Activated naive CD8-positive, alpha-beta T cell treated with anti-CD3 and anti-CD28 coated beads for 36 hours (primary cell): ENCODE data around the gene FGFRL1. TPM values are rescaled to one million over a fixed set of nuclear protein-coding genes. Genes with fewer than 3 reads are reported as not detected.
A peak's percentile ranks its signal among the peaks of the same experiment; 100 is the strongest.
"Not testable (repeated sequence)": the region's sequence is repeated elsewhere in the genome, so short reads cannot be mapped to it uniquely, and the experiment has no call there.

Experiments used
- DNase-seq: peaks from one replicate; pipeline ENCODE4 v3.0.0; 2021
- H3K27ac Mint-ChIP-seq: one replicate; pipeline ENCODE4 v1.8.0; 2022; ENCODE audit warnings: mild to moderate bottlenecking, moderate library complexity, mixed read lengths
- H3K27me3 Mint-ChIP-seq: one replicate; pipeline ENCODE4 v1.8.0; 2022; ENCODE audit warnings: mild to moderate bottlenecking, mixed read lengths
- H3K36me3 Mint-ChIP-seq: one replicate; pipeline ENCODE4 v1.8.0; 2021; ENCODE audit warnings: mild to moderate bottlenecking, mixed read lengths
- H3K4me1 Mint-ChIP-seq: one replicate; pipeline ENCODE4 v1.8.0; 2021; ENCODE audit warnings: mixed read lengths
- H3K4me3 Mint-ChIP-seq: one replicate; pipeline ENCODE4 v1.8.0; 2022; ENCODE audit warnings: mild to moderate bottlenecking, moderate library complexity, mixed read lengths
- H3K9me3 Mint-ChIP-seq: one replicate; pipeline ENCODE4 v1.8.0; 2022; ENCODE audit warnings: mixed read lengths
- total RNA-seq, 2 experiments: library from RNA; stranded (reverse); gene quantifications; one replicate each; pipeline ENCODE4 v1.2.3, GENCODE V29; 2021

FGFRL1 gene
- total RNA-seq, 2 experiments from 2014 or later, result 17.0 to 17.2 TPM

DNA sequence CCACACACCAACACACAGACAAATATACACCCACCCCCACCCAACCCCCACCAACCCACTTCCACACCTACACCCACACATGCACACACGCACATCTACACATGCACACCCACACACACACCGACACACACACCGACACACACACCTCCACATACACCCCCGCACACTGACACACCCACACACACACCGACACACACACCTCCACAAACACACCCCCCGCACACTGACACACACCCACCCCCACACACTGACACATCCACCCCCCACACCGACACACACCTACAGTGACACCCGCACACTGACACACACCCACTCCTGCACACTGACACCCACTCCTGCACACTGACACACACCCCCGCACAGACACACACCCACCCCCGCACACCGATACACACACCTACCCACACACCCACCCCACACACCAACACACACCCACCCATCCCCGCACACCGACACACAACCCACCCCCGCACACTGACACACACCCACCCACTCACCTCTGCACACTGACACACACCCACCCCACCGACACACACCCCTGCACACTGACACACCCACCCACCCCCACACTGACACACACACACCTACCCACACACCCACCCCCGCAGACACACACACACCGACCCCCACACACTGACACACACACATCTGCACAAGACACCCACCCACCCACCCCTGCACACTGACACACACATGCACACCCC, 31.1 kb downstream of the FGFRL1 start:
- no peak overlapping the region for H3K4me3 Mint-ChIP-seq
- no peak for DNase-seq

DNA sequence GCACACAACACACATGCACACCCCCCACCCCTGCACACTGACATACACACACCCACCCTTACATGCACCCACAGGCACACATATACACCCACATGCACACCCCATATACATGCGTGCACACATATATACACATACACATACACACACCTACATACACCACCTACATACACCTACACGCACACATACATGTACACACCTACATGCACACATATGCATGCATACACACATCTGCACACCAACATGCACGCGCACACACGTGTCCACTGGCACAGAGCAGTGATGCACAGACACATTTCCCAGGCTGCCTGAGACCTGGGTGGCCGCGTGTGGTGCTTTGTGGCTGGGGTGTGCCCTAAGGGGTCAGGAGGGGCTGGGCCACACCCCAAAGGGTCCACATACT, 31.7 kb downstream of the FGFRL1 start:
- Mint-ChIP-seq H3K4me1 (no peaks in the 10 kb centered on the region), H3K9me3 (no peaks in the 10 kb centered on the region), H3K27ac (no peak overlapping the region), H3K36me3 (no peaks in the 10 kb centered on the region), H3K27me3 (peaks cover 30% of the 10 kb centered on the region), H3K4me3 (no peak overlapping the region)
- no peak for DNase-seq

More for the DNA sequence above, 31.1 kb downstream of the FGFRL1 start:
- Mint-ChIP-seq H3K27ac (no peak overlapping the region), H3K4me1 (no peaks in the 10 kb centered on the region), H3K27me3 (peaks cover 24% of the 10 kb centered on the region), H3K36me3 (no peaks in the 10 kb centered on the region), H3K9me3 (no peaks in the 10 kb centered on the region)

DNA sequence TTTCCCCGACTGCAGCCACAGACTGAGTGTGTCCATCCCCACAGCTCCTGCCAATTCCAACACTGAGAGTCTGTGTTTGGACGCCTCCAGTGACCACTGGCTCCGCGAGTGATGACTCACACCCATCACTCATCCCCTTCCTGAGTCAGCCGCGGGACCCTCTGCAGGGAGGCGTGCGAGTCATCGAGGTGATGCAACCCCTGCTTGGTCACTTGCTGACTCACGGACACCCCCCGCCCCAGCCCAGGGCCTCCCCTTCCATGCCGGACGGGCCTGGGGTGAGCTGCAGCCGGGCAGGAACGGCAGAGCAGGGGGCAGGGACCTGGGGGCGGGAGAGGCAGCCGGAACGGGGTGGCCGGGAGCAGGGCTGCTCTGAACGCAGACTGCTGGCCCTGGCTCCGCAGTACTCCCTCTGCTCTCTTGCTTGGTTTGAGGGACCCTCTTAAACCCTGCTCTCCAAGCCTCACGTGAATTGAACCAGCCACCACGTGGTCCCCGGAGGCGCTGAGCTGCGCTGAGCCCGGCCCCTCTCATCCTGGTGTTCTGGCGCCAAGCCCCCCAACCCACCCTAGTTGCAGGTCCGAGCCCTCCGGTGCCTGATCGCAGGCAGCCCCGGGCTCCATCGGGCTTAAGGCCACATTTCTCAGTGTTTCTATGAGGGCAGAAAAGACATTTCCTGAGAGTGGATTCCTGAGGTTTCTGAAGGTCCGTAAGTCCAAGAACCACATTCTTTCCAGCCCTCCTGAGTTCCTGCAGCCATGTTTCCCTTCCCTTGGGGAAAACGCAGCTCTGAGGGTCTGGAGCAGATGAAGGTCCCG, 32.4 kb downstream of the FGFRL1 start:
- Mint-ChIP-seq H3K4me3 (no peak overlapping the region), H3K27ac (no peak overlapping the region), H3K27me3 (peaks cover 34% of the 10 kb centered on the region), H3K9me3 (no peaks in the 10 kb centered on the region), H3K36me3 (no peaks in the 10 kb centered on the region), H3K4me1 (peaks cover 2% of the 10 kb centered on the region)
- DNase-seq, result peak; percentile 54

DNA sequence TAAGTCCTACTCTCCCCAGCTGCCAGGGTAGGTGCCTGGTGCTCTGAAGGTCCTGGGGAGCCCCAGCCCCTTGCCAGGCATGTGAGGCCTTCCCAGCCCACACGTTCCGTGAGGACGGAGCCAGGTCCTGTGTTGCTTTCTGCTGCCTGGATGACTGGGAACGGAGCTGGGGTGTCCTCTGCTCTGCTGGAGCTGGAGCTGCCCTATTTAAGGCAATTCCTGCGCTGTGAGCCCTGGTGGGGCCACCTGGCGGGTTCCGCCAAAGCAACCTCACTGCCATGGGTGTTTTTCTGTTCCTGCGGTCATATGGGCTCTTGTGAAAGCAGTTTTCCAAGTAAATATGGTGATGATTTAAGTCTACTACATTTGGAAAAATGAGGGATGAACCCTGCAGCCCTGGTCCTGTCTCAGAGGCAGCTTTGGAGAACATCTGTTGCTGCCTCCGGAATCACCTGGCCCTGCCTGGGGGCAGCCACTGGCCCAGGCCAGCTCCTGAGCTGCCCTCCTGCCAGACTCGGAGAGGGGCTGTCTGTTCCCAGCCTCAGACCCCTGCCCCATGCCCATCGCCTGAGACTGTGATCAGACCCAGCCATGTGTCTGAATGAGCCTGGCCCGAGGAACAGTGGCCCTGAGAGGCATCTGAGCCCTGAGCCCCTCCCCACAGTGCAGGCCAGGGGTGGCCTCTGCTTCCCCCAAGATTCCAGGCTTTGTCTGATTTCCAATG, 33.2 kb downstream of the FGFRL1 start:
- DNase-seq, result no peak
- Mint-ChIP-seq H3K9me3 (no peaks in the 10 kb centered on the region), H3K27me3 (peaks cover 39% of the 10 kb centered on the region), H3K36me3 (no peaks in the 10 kb centered on the region), H3K27ac (no peak overlapping the region), H3K4me3 (no peak overlapping the region), H3K4me1 (peaks cover 2% of the 10 kb centered on the region)

DNA sequence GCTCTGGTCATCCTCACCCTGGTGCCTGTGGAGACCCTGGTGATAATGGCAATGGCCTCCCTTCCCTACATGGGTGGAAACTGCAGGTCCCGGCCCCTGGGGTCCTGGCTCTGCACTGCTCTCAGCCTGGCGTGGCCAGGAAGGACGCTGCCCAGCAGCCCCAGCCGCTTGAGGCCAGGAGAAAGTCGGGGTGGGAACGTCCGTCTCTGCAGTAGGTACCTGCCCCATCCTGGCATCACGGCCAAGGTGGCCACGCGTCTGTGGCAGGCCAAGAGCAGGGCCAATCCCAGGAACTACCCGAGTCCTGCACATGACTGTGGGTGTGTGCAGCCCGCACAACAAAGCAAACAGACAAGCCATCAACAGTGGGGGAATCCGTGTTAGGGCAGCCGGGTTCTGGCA, 33.8 kb downstream of the FGFRL1 start:
- H3K4me1 Mint-ChIP-seq, result peaks cover 2% of the 10 kb centered on the region
- peaks cover 39% of the 10 kb centered on the region for H3K27me3 Mint-ChIP-seq
- no peak overlapping the region for H3K27ac Mint-ChIP-seq
- no peaks in the 10 kb centered on the region for H3K9me3 Mint-ChIP-seq
- DNase-seq, result no peak
- no peaks in the 10 kb centered on the region for H3K36me3 Mint-ChIP-seq
- H3K4me3 Mint-ChIP-seq, result no peak overlapping the region

DNA sequence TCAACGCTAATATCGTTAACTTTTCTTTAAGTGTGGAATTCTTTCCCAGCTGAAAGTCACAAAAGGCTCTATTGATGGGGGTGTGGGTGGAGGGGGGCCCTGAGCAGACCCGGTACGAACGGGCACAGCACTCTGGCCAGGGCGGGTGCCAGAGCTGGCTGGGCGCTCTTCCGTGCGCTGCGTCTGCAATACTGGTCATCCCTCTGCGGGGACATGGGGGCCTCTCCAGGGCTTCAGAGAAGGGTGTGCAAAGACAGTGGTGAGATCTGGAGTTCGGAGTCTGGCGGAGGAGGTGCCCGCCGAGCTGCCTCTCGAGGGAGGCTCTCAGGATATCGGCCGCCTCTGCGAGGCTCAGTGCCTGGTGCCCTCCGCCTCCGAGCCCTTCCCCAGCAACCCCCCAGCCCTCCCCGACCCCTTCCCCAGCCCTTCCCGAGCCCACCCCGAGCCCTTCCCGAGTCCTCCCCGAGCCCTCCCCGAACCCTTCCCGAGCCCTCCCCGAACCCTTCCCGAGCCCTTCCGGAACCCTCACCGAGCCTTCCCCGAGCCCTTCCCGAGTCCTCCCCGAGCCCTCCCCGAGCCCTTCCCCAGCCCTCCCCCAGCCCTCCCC, 34.3 kb downstream of the FGFRL1 start:
- H3K4me1 Mint-ChIP-seq, result peaks cover 2% of the 10 kb centered on the region
- H3K4me3 Mint-ChIP-seq, result no peak overlapping the region

DNA sequence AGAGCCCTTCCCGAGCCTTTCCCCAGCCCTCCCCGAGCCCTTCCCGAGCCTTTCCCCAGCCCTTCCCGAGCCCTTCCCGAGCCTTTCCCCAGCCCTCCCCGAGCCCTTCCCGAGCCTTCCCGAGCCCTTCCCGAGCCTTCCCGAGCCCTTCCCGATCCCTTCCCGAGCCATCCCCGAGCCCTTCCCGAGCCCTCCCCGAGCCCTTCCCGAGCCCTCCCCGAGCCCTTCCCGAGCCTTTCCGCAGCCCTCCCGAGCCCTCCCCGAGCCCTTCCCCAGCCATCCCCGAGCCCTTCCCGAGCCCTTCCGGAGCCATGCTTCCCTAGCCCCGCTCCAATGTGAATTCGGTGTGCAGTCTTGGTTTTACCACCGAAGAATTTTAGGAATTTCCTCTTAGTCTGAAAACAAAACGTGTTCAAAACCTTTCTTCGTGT, 35.2 kb downstream of the FGFRL1 start:
- not testable (repeated sequence) for H3K36me3 Mint-ChIP-seq, DNase-seq, H3K4me3 Mint-ChIP-seq, H3K4me1 Mint-ChIP-seq, H3K9me3 Mint-ChIP-seq
- Mint-ChIP-seq H3K27ac (peak overlapping the region; percentile 66), H3K27me3 (peaks cover 39% of the 10 kb centered on the region)

More for the DNA sequence above, 34.3 kb downstream of the FGFRL1 start:
- peaks cover 39% of the 10 kb centered on the region for H3K27me3 Mint-ChIP-seq
- no peak for DNase-seq
- no peaks in the 10 kb centered on the region for H3K9me3 Mint-ChIP-seq
- H3K27ac Mint-ChIP-seq, result no peak overlapping the region
- no peaks in the 10 kb centered on the region for H3K36me3 Mint-ChIP-seq

DNA sequence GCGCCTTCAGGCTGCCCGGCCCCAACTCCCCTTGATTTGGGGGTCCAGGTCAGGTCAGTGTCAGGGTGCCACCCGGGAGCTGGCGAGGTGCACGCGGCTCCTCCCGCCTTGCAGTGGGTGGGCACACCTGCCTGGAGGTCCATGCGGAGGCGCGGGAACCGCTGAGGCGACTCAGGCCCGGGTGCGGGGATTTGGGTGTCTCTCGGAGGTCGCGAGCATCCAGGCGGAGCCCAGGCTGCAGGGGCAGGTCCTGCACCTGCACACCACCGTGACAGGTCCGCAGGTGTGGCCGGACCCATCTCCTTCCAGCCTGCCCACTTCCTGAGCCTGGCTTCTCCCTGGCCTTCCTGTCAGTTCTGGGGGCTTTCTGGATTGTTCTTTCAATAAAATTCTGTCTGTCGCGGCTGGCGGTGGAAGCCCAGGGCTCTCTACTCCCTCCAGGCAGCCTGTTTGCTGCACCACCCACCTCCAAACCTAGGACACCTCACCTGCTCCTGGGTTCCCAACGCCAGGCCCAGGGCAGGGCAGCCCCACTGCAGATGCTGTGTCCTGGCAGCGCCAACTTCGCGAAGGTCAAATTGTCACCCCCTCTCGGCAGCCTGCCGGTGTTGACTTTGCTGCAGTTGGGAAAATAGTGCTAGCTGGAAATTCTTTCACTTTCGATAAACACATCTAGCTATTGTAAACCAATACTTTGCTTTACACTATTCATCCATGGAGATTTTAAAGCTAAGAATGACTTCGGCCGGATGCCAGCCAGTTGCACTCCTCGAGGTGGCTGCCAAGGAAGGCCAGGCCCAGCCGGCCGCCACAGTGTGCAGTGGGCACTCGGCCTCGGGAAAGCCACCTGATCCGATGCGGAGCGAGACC, 35.9 kb downstream of the FGFRL1 start:
- H3K4me1 Mint-ChIP-seq, result peaks cover 2% of the 10 kb centered on the region
- H3K4me3 Mint-ChIP-seq, result no peak overlapping the region
- no peaks in the 10 kb centered on the region for H3K36me3 Mint-ChIP-seq
- H3K27ac Mint-ChIP-seq, result peak overlapping the region; percentile 66
- peaks cover 39% of the 10 kb centered on the region for H3K27me3 Mint-ChIP-seq
- no peaks in the 10 kb centered on the region for H3K9me3 Mint-ChIP-seq
- no peak for DNase-seq

DNA sequence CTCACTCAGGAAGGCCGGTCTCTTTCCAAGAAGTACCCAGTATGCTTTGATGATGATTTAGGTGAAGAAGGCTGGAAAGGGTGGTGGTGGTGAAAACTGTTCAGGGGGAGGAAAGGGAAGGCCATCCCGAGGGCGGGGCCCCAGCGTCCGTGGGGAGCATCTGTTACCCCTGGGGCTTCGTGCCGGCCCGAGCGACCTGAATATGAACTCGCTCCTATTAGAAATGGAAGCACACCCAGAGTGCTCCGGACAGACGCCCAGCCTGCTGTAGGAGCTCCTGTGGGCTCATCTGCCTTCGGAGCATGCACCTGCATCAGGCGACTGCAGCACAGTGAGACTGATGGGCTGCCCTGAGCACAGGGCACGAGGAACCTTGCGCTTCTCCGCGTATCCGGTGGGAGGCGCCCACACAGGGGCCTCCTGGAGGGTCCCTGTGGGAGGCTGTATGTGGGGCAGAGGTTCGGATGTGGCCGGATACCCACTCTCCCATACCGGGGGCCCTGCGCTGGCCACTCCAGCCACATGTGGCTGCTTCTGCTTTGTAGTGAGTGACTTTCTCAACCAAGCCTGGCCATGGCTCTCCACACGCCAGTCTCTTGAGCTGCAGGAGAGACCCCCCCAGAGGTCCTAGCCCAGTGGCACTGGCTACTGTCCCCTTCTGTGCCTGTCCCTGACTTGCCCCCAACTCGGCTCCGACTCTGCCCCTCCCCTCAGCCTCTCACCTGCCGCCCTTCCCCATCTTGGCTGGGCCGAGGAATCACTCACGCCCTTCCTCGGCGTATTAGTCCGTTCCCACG, 36.7 kb downstream of the FGFRL1 start:
- no peaks in the 10 kb centered on the region for H3K9me3 Mint-ChIP-seq
- no peak overlapping the region for H3K27ac Mint-ChIP-seq
- H3K36me3 Mint-ChIP-seq, result no peaks in the 10 kb centered on the region
- H3K27me3 Mint-ChIP-seq, result peaks cover 39% of the 10 kb centered on the region
- H3K4me3 Mint-ChIP-seq, result no peak overlapping the region
- H3K4me1 Mint-ChIP-seq, result peaks cover 2% of the 10 kb centered on the region
- DNase-seq, result no peak

DNA sequence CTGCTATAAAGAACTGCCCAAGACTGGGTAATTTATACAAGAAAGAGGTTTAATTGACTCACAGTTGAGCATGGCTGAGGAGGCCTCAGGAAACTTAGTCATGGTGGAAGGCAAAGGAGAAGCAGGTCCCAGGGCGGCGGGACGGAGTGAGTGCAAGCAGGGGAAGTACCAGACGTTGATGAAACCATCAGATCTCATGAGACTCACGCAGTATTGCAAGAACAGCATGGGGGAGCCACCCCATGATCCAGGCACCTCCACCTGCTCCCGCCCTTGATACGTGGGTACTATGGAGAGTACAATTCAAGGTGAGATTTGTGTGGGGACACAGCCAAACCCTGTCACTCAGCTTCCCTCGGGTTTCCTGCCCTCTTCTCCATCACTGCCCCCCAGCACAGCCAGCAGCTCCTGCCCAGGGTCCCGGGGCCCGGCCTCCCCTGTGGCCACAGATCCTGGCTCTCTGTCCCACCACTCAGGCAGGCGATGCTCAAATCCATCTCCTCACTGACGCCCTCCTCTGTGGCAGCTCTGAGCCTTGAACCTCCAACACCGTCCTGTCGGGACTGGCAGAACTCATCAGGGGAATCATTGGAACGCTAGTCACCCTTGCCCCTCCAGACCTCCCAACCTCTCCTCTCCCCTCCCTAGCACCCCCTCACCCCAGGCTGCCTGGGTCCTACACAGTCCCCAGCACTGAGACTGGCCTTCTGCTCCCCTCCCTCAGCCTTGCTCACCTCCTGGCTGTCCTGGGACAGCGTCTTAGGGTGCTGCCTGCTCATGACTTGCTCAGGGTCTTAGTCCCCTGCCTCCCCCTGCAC, 37.6 kb downstream of the FGFRL1 start:
- Mint-ChIP-seq H3K4me3 (no peak overlapping the region), H3K9me3 (no peaks in the 10 kb centered on the region), H3K27me3 (peaks cover 37% of the 10 kb centered on the region), H3K4me1 (peaks cover 2% of the 10 kb centered on the region), H3K27ac (no peak overlapping the region), H3K36me3 (no peaks in the 10 kb centered on the region)
- DNase-seq, result no peak

DNA sequence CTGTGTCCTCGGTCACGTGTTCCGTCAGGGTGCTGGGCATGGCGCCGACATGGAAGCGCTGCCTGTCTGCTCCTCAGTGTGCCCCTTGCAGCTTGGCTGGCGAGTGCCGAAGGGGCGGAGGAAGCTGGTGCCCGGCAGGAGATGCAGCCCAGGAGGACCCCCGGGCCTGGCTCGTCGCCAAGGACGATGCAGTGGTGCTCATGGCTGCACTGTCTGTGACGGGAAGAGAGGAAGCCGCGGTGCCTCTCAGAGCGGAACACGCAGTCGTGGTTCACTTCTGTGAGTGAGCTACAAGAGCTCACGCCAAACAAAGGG, 38.1 kb downstream of the FGFRL1 start:
- no peak for DNase-seq
- H3K36me3 Mint-ChIP-seq, result no peaks in the 10 kb centered on the region
- peaks cover 2% of the 10 kb centered on the region for H3K4me1 Mint-ChIP-seq
- H3K4me3 Mint-ChIP-seq, result no peak overlapping the region
- peaks cover 34% of the 10 kb centered on the region for H3K27me3 Mint-ChIP-seq
- H3K27ac Mint-ChIP-seq, result no peak overlapping the region
- no peaks in the 10 kb centered on the region for H3K9me3 Mint-ChIP-seq

DNA sequence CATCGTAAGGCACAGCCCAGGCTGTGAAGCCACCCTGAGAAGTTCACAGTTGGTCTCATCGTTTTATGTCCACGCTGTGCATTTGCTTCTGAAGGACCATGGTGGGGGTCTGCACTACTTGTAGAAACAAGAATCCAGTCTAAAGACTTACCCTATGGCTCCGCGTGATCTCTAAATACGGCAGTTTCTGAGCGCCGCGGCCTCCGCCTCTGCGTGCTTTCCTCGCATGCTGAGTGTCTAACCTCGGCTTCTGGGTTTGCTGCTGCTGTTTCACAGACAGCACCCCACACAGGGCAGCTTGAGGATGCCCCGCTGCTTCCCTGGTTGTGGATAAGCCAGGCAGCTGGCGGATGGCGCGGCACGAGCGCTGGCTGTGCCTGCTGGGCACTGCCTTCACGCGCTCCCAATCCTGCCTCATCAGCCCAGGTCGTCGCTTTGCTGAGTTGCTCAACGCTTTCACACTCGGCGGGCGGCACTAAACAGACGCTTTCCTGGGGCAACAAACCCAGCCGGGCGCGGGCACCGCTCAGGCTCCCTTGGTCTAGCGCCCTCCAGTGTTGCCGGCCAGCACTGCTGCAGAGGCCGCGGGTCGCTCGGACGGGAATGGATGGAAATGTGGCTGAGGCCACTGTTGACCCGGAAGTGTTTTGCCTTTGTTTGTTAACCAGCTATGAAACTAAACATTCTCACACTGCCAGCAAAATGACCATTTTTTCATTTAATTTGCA, 39.2 kb downstream of the FGFRL1 start:
- Mint-ChIP-seq H3K4me3 (no peak overlapping the region), H3K27me3 (peaks cover 25% of the 10 kb centered on the region), H3K36me3 (no peaks in the 10 kb centered on the region), H3K4me1 (peaks cover 4% of the 10 kb centered on the region), H3K9me3 (no peaks in the 10 kb centered on the region), H3K27ac (no peak overlapping the region)
- DNase-seq, result no peak
